Pancreas (tissue), 10 donors: Measurements from ENCODE around the gene MSRB3. TPM values are rescaled to one million over a fixed set of nuclear protein-coding genes. Genes with fewer than 3 reads are reported as not detected.

ENCODE experiments used
- ATAC-seq, 4 donors: fragments of 200-7000 bp; cut with Tn5 transposase; one replicate each; pipeline versions ENCODE4 v1.8.0 to v1.9.1; 2020; ENCODE audit warnings: mild to moderate bottlenecking in 4 of 4, moderate library complexity in 4 of 4
- DNase-seq, 6 donors: peaks; one replicate each; pipeline ENCODE4 v3.0.0-alpha.2; 2020
- FAIRE-seq: peaks from 2 replicates; lab custom pipeline; 2012; peaks lifted over from hg19 to GRCh38; lab: Jason Lieb, UNC
- H3K27ac ChIP-seq, 4 donors: fragments of 200-600 bp; sonication (generic); 1 replicate in 3 of 4; 2 replicates in 1 of 4; pipeline versions ENCODE4 v1.5.0 to v1.8.0; 2020
- H3K27me3 ChIP-seq, 4 donors: fragments of 200-600 bp; one replicate each; pipeline ENCODE4 v1.8.0; 2021
- H3K36me3 ChIP-seq, 3 donors: fragments of 200-600 bp; sonication (generic) in 1 of 3; one replicate each; pipeline versions ENCODE4 v1.5.0 to v1.8.0; 2020 to 2021
- H3K4me1 ChIP-seq, 3 donors: fragments of 200-600 bp; one replicate each; pipeline ENCODE4 v1.8.0; 2021
- H3K4me3 ChIP-seq, 4 donors: fragments of 200-600 bp; sonication (generic) in 2 of 4; one replicate each; pipeline versions ENCODE4 v1.5.0 to v1.8.0; 2020 to 2021
- H3K9me3 ChIP-seq, 4 donors: fragments of 200-600 bp; one replicate each; pipeline ENCODE4 v1.8.0; 2021
- CTCF ChIP-seq, 4 donors: fragments of 200-600 bp; sonication (generic) in 3 of 4; IDR thresholded peaks; one replicate each; pipeline versions ENCODE4 v1.5.0 to v1.8.0; 2021; ENCODE audit warnings: antibody characterized with exemption in 4 of 4
- WGBS, 2 donors: extraction: QIAGEN DNeasy Blood & Tissue Kit; methylation state at CpG; one replicate each; pipeline ENCODE4 v1.1.7; 2013; 5-methylcytosine and 5-hydroxymethylcytosine counted together
- intact Hi-C, 3 donors: fragments of 100-400 bp; cut with DNase I; formaldehyde crosslinking; loops; one replicate each; pipeline versions ENCODE4 v1.11.1 to v1.14.2; 2022
- polyA plus RNA-seq, 2 donors: library from polyadenylated mRNA; stranded (reverse); fragments of 200-250 nt; gene quantifications; one replicate each; pipeline ENCODE4 v1.2.3, GENCODE V29; 2013
- total RNA-seq, 6 donors: library from RNA; stranded (reverse); fragmentation: NEBNext Ultra II Directional in 4 of 6; extraction: Animal tissue kit (Norgen Biotek cat#: 25700) in 4 of 6; gene quantifications; one replicate each; pipeline versions ENCODE4 v1.2.1 to v1.2.4, GENCODE V29; 2021 to 2023
- donor health status: healthy with polysubstance abuse.
- donor health status: DM: no; HTN: no; CAD: no; lungs with moderate emphysema.
- donor health status: DM: no; HTN: no; CAD: no.
- donor health status: control.
- donor health status: control.
- donor health status: Bipolar disorder and iron deficiency.
- donor health status: DM: yes; HTN: yes; CAD: no.
- donor health status: DM: no; HTN: no; CAD: no.
- donor health status: DM: no; HTN: no; CAD: no.
- donor health status: DM: yes; HTN: yes; CAD: no.

MSRB3 gene
- total and polyA plus RNA-seq, 8 donors = 3.2 to 11.8 (median 3.9) TPM

- H3K4me1 ChIP-seq = peaks cover 0 to 4% (median 0%) of the 10 kb centered on the region in 3 donors
- TF ChIP-seq CTCF (IDR thresholded peaks at IDR 0.05) = no peak
- no peak overlapping the region for H3K27ac ChIP-seq
- no peaks in the 10 kb centered on the region for H3K27me3 ChIP-seq
- no peak for FAIRE-seq
- WGBS, 2 donors = 73 to 82% methylated on average over 4 of the region's 4 CpGs
- no peak overlapping the region for H3K4me3 ChIP-seq
- H3K36me3 ChIP-seq = no peaks in the 10 kb centered on the region
- intact Hi-C loops = no loop called here
- ATAC-seq = no peak
- DNase-seq = no peak
- H3K9me3 ChIP-seq = no peaks in the 10 kb centered on the region
Measured at GRCh38 chr12:65263777-65264176, 14.7 kb upstream of the MSRB3 start.

GRCh38 chr12:65266408-65266807, 12.1 kb upstream of the MSRB3 start:
- DNase-seq = no peak
- no peaks in the 10 kb centered on the region for H3K27me3 ChIP-seq
- TF ChIP-seq CTCF (IDR thresholded peaks at IDR 0.05) = no peak
- WGBS, 2 donors = 89 to 90% methylated on average over 3 of the region's 3 CpGs
- H3K27ac ChIP-seq = no peak overlapping the region
- peaks cover 0 to 4% (median 0%) of the 10 kb centered on the region in 3 donors for H3K4me1 ChIP-seq
- FAIRE-seq = no peak
- no peaks in the 10 kb centered on the region for H3K9me3 ChIP-seq
- intact Hi-C loops = no loop called here
- H3K36me3 ChIP-seq = no peaks in the 10 kb centered on the region
- no peak for ATAC-seq
- H3K4me3 ChIP-seq = no peak overlapping the region

- TF ChIP-seq CTCF (IDR thresholded peaks at IDR 0.05) = no peak
- H3K9me3 ChIP-seq = no peaks in the 10 kb centered on the region
- no peaks in the 10 kb centered on the region for H3K27me3 ChIP-seq
- H3K27ac ChIP-seq = no peak overlapping the region
- H3K4me3 ChIP-seq = no peak overlapping the region
- ATAC-seq = no peak
- FAIRE-seq = no peak
- WGBS, 2 donors = 76 to 85% methylated on average over 1 of the region's 1 CpG
- no peak for DNase-seq
- no peaks in the 10 kb centered on the region for H3K36me3 ChIP-seq
- intact Hi-C loops = no loop called here
- H3K4me1 ChIP-seq = peaks cover 0 to 4% (median 0%) of the 10 kb centered on the region in 3 donors
Measured at GRCh38 chr12:65269603-65270002, 8.9 kb upstream of the MSRB3 start.

GRCh38 chr12:65274602-65275272, 3.7 kb upstream of the MSRB3 start:
- no peak for TF ChIP-seq CTCF (IDR thresholded peaks at IDR 0.05)
- FAIRE-seq (no peak), DNase-seq (no peak), ATAC-seq (no peak)
- H3K9me3 ChIP-seq = no peaks in the 10 kb centered on the region
- no peak overlapping the region for H3K4me3 ChIP-seq
- intact Hi-C loops = no loop called here
- H3K4me1 ChIP-seq = no peaks in the 10 kb centered on the region
- no peaks in the 10 kb centered on the region for H3K27me3 ChIP-seq
- H3K36me3 ChIP-seq = no peaks in the 10 kb centered on the region
- no peak overlapping the region for H3K27ac ChIP-seq
- WGBS, 2 donors = 73 to 80% methylated on average over 7 of the region's 7 CpGs

- no peaks in the 10 kb centered on the region for H3K36me3 ChIP-seq
- FAIRE-seq = no peak
- WGBS, 2 donors = 83 to 88% methylated on average over 3 of the region's 3 CpGs
- H3K27ac ChIP-seq = no peak overlapping the region
- intact Hi-C loops = no loop called here
- no peaks in the 10 kb centered on the region for H3K9me3 ChIP-seq
- TF ChIP-seq CTCF (IDR thresholded peaks at IDR 0.05) = no peak
- no peaks in the 10 kb centered on the region for H3K4me1 ChIP-seq
- no peak overlapping the region for H3K4me3 ChIP-seq
- DNase-seq = no peak
- no peaks in the 10 kb centered on the region for H3K27me3 ChIP-seq
- ATAC-seq = no peak
Measured at GRCh38 chr12:65275627-65276026, 2.9 kb upstream of the MSRB3 start.
